DND-41 (cell line): ENCODE results near the gene RAG1.

Experiments used
- ATAC-seq: fragments of 200-7000 bp; cut with Tn5 transposase; 3 replicates; pipeline ENCODE4 v1.9.1; 2021; ENCODE audit warnings: low read depth; ENCODE audit not compliant: insufficient read depth
- DNase-seq: peaks from one replicate; pipeline ENCODE4 v3.0.0-alpha.2; 2020
- H2AFZ ChIP-seq: 2 replicates; pipeline ENCODE4 v1.6.0; 2012; ENCODE audit warnings: low read depth, low read length
- H3K27ac ChIP-seq: 2 replicates; pipeline ENCODE4 v1.5.1; 2012; ENCODE audit warnings: low read length, inconsistent platforms
- H3K27me3 ChIP-seq: fragments of 200-600 bp; sonication (generic); 2 replicates; pipeline ENCODE4 v1.6.0; 2012; ENCODE audit warnings: low read length, mild to moderate bottlenecking, inconsistent platforms; ENCODE audit not compliant: insufficient read depth, poor library complexity
- H3K36me3 ChIP-seq: 2 replicates; pipeline ENCODE4 v1.5.1; 2012; ENCODE audit warnings: low read length, inconsistent platforms; ENCODE audit not compliant: insufficient read depth
- H3K4me1 ChIP-seq: 2 replicates; pipeline ENCODE4 v1.5.1; 2012; ENCODE audit warnings: mild to moderate bottlenecking, low read length; ENCODE audit not compliant: insufficient read depth
- H3K4me2 ChIP-seq: 2 replicates; pipeline ENCODE4 v1.6.0; 2012; ENCODE audit warnings: mild to moderate bottlenecking, moderate library complexity, low read length, inconsistent platforms; ENCODE audit not compliant: insufficient read depth
- H3K4me3 ChIP-seq, 2 experiments: fragments of 200-600 bp in 1 of 2; shearing (Covaris generic) in 1 of 2; 2 replicates each; pipeline ENCODE4 v1.5.1; 2012 to 2016; ENCODE audit warnings: inconsistent platforms in 2 of 2, low read length in 2 of 2, mild to moderate bottlenecking in 2 of 2, low read depth in 1 of 2, moderate library complexity in 1 of 2
- H3K79me2 ChIP-seq: 2 replicates; pipeline ENCODE4 v1.6.0; 2012; ENCODE audit warnings: low read length, inconsistent platforms; ENCODE audit not compliant: insufficient read depth
- H3K9ac ChIP-seq: 2 replicates; pipeline ENCODE4 v1.6.0; 2012; ENCODE audit warnings: low read depth, mild to moderate bottlenecking, inconsistent platforms, low read length, moderate library complexity
- H3K9me3 ChIP-seq: 2 replicates; pipeline ENCODE4 v1.5.1; 2012; ENCODE audit warnings: low read length, moderate library complexity, mild to moderate bottlenecking, inconsistent platforms; ENCODE audit not compliant: insufficient read depth, severe bottlenecking
- H4K20me1 ChIP-seq: 2 replicates; pipeline ENCODE4 v1.6.0; 2012; ENCODE audit warnings: low read length; ENCODE audit not compliant: insufficient read depth
- CTCF ChIP-seq: IDR thresholded peaks from 2 replicates; pipeline ENCODE4 v1.5.1; 2012; ENCODE audit warnings: borderline replicate concordance, low read length, moderate library complexity, mild to moderate bottlenecking; ENCODE audit not compliant: poor library complexity, severe bottlenecking; ENCODE audit errors: extremely low read depth
- EZH2 ChIP-seq: IDR thresholded peaks from 3 replicates; pipeline ENCODE4 v1.6.1; 2012; ENCODE audit warnings: borderline replicate concordance, low read depth, mild to moderate bottlenecking, moderate library complexity, low read length, inconsistent platforms; ENCODE audit not compliant: severe bottlenecking

Gene RAG1

DNA sequence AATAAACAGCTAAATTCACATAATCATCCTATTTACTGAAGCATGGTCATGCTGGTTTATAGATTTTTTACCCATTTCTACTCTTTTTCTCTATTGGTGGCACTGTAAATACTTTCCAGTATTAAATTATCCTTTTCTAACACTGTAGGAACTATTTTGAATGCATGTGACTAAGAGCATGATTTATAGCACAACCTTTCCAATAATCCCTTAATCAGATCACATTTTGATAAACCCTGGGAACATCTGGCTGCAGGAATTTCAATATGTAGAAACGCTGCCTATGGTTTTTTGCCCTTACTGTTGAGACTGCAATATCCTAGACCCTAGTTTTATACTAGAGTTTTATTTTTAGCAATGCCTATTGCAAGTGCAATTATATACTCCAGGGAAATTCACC is 10.7 kb downstream of the RAG1 start:
- DNase-seq (no peak), ATAC-seq (no peak)
- Histone ChIP-seq H3K79me2 (peaks cover 86% of the 10 kb centered on the region), H3K27ac (no peak overlapping the region), H3K9me3 (peaks cover 6% of the 10 kb centered on the region), H3K4me3 (peak overlapping the region in 1 of 2 experiments; percentile 13; a peak in 1 of 4 replicates), H2AFZ (no peak overlapping the region), H3K27me3 (no peaks in the 10 kb centered on the region), H3K9ac (no peak overlapping the region), H4K20me1 (peaks cover 58% of the 10 kb centered on the region), H3K4me1 (peaks cover 58% of the 10 kb centered on the region), H3K4me2 (peak overlapping the region; percentile 73), H3K36me3 (peaks cover 83% of the 10 kb centered on the region)
- TF ChIP-seq EZH2 (no peak), CTCF (no peak)

- TF ChIP-seq CTCF (no peak), EZH2 (no peak)
- peaks cover 6% of the 10 kb centered on the region for H3K9me3 ChIP-seq
- no peaks in the 10 kb centered on the region for H3K27me3 ChIP-seq
- ATAC-seq (peak; percentile 29), DNase-seq (peak; percentile 48)
- no peak overlapping the region for H2AFZ ChIP-seq
- no peak overlapping the region for H3K4me3 ChIP-seq
- H3K79me2 ChIP-seq = peaks cover 69% of the 10 kb centered on the region
- H3K36me3 ChIP-seq = peaks cover 52% of the 10 kb centered on the region
- peak overlapping the region; percentile 52 for H3K27ac ChIP-seq
- H3K4me2 ChIP-seq = no peak overlapping the region
- no peak overlapping the region for H3K9ac ChIP-seq
- peaks cover 27% of the 10 kb centered on the region for H4K20me1 ChIP-seq
- H3K4me1 ChIP-seq = peaks cover 29% of the 10 kb centered on the region
Measured at GRCh38 chr11:36581536-36581935, 13.7 kb downstream of the RAG1 start.

GRCh38 chr11:36583667-36584066 is 15.9 kb downstream of the RAG1 start:
- no peak overlapping the region for H3K4me3 ChIP-seq
- DNase-seq (no peak), ATAC-seq (no peak)
- peaks cover 15% of the 10 kb centered on the region for H3K4me1 ChIP-seq
- TF ChIP-seq CTCF = peak; percentile 52
- TF ChIP-seq EZH2 = no peak
- peaks cover 63% of the 10 kb centered on the region for H3K79me2 ChIP-seq
- no peak overlapping the region for H3K9ac ChIP-seq
- no peak overlapping the region for H2AFZ ChIP-seq
- H3K27ac ChIP-seq = no peak overlapping the region
- H4K20me1 ChIP-seq = peaks cover 10% of the 10 kb centered on the region; the same call in 1 of the 2 replicates
- peaks cover 6% of the 10 kb centered on the region for H3K9me3 ChIP-seq
- no peak overlapping the region for H3K4me2 ChIP-seq
- peaks cover 31% of the 10 kb centered on the region for H3K36me3 ChIP-seq
- H3K27me3 ChIP-seq = no peaks in the 10 kb centered on the region
